GM12873 (cell line): ENCODE results near the gene STX1A.

Experiments used
- TF ChIP-seq, protein P1 (sequence below): IDR thresholded peaks from 2 replicates; pipeline ENCODE4 v1.5.1; 2012; ENCODE audit warnings: low read depth, mild to moderate bottlenecking, moderate library complexity, low read length, control low read depth; ENCODE audit not compliant: insufficient read depth; ENCODE audit errors: missing control alignments

STX1A gene

DNA sequence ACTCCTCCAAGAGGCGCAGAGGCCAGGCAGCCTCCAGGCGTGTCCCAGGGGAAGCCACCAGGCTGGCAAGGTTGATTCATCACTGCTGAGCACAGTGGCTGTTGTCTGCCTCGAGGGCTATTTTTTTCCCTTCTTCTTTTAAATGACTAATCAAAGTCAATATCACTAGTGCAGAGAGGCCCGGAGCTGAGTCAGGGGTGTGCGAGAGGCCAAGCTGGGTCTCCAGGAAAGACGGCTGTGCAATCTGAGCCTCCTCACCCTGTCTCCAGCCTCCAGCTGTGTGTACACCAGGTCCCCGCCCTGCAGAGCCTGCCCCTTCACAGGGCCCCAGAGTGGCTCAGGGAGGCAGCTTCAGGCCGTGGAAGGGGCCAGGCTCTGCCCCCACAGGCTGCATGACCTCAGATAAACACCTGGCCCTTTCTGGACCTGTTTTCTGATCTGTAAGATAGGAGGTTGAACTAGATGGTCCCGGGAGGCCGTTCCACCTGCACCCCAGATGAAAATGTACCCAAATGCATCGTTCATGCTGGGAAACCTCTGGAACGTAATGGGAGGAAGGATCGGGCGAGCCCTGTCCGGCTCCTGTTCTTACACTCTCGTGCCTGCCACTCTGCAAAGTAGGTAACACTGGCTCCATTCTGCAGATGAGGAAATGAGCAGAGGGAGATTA, 3.7 kb downstream of the STX1A start:
- TF ChIP-seq, protein P1, sequence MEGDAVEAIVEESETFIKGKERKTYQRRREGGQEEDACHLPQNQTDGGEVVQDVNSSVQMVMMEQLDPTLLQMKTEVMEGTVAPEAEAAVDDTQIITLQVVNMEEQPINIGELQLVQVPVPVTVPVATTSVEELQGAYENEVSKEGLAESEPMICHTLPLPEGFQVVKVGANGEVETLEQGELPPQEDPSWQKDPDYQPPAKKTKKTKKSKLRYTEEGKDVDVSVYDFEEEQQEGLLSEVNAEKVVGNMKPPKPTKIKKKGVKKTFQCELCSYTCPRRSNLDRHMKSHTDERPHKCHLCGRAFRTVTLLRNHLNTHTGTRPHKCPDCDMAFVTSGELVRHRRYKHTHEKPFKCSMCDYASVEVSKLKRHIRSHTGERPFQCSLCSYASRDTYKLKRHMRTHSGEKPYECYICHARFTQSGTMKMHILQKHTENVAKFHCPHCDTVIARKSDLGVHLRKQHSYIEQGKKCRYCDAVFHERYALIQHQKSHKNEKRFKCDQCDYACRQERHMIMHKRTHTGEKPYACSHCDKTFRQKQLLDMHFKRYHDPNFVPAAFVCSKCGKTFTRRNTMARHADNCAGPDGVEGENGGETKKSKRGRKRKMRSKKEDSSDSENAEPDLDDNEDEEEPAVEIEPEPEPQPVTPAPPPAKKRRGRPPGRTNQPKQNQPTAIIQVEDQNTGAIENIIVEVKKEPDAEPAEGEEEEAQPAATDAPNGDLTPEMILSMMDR, result no peak

DNA sequence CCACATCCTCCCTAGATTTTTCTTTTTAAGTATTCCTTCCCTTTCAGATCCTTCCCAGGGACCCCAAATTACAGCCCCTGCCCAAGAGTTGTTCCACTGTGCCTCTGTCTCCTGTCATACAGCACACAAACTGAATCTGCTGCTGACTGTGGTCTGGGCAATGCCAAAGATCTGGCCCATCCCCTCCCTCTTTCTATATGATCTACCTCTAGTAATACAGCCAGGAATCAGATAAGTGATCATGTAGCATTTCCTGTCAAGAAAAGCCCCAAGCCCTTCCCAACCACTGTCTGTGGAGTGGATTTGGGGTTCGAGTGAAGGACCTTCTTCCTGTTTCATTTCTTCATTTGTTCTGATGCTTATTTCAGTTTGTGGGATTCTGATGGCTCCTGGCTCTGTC, 6.7 kb downstream of the STX1A start:
- TF ChIP-seq, protein P1, result no peak

DNA sequence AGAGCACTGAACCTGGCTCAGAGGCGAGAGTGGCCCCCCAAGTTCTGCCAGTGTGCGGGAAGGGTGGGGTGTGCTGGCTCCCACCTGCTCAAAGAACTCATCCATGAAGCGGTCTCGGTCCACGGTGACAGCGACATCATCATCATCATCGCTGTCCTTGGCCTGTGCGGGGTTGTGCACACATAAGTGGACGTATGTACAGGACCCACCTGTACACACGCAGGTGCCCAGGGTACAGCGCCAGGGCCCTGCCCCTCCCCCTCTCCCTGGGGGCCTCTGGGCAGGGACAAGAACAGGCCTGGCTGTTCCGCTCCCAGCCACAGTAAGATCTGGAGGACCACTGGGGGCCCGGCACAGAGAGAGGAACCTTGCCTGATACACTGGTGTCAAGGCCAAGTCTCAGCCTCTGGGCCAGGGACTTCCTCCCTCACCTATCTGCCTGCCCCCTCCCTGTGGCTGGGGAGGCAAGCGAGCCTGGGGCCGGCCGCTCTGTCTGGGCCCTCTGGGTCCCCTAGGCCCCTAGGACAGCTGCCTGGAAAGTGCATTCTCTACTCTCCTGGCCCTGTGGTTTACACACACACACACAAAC, 10.4 kb downstream of the STX1A start:
- TF ChIP-seq, protein P1, result no peak

DNA sequence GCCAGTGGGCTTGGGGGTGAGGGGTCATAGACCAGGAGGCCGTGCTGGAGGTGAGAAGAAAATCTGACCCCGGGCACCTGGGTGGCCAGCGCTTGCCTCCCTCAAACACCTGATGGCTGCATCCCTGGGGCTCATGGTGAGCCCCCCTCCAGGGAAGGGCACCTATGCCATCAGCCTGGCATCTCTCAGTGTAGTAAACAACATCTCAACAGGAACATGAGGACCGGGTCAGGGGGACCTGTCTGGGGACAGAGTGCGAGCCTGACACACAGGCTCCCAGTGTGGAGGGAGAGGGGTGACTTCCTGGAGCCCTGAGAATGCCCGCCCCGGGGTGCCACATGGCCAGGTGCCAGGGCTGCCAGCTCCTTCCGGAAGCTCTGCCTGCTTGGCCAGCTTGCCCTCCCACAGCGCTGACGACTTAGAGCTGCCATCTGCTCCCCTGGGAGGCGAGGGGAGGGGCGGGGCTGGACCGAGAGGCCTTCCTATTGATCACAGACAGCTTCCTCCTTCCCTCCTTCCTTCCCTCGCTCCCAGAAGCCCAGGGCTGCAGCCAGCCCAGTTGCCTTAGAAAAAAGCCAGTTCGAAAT, 12.3 kb downstream of the STX1A start:
- TF ChIP-seq, protein P1, result no peak

DNA sequence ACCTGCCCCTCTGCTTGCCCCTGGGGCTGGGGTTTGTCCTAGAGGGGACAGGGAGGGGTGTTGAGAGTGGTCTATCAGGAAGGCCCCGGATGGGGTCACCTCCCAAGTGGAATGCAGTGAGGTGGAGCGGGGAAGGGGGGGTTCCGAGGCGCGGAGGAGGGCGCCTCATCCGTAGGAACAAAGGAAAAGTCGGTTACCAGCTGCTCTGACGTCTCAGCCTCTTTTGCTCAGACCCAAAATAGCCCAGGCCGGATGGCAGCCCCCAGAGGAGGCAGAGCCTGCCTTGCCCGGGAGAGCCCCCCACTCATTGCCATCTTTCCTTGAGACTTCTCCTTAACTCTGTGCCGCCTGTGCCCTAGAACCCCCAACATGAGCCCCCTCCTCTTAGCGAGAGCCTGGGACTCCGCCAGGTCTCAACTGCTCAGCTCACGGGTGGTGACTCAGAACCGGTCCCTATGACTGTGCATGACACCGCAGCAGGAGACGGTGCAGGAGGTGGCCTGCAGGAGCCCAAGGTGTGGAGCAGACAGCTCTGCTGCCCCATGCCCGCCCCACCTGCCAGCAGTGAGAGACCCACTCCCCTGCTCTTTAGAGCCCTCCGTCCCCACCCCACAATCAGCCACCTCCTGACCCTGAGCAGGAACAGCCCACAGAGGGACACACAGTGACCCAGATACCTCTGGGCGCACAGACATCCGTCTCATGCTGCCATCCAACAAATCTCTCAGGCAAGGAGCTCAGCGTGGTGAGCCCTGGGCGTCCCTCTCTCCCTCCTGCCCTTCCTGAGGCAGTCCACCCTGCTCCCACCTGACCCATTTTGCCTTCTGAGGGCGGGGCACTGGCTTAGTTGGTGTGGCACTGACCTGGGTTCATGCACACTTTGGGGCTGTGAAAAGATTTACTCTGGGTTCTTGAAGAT, 13.1 kb downstream of the STX1A start:
- TF ChIP-seq, protein P1, result no peak

DNA sequence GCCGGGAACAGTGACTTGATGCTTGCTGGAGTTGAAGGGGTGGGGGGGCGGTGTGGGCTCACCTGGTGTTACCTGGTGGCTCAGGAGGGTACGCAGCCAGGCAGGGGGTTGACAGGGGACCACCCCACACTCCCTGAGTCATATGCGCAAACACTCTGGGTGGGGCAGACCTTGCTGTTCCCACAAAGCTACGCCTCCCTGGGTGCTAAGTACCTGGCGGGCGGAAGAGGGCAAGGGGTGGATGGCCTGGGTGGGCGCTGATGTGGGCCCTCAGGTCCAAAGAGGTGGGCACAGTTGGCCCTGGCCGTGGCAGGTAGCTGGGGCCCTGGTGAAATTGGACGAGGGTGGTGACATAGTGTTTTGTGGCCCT, 13.9 kb downstream of the STX1A start:
- TF ChIP-seq, protein P1, result no peak
